Stimulated activated CD4-positive, alpha-beta T cell treated with anti-CD3 and anti-CD28 coated beads, Interleukin-4, amount 100 ng/mL, for 24 hours (primary cell): ENCODE measurements around the gene ATPAF1.
A peak's percentile ranks its signal among the peaks of the same experiment; 100 is the strongest.

ENCODE experiments used
- DNase-seq: peaks from one replicate; pipeline ENCODE4 v3.0.0-alpha.2; 2020

Gene ATPAF1

GRCh38 chr1:46613661-46614603 lies 54.2 kb downstream of the ATPAF1 start:
- peak; percentile 33 for DNase-seq

- DNase-seq, result no peak
Observed at GRCh38 chr1:46612937-46613660, 55.1 kb downstream of the ATPAF1 start.

DNA sequence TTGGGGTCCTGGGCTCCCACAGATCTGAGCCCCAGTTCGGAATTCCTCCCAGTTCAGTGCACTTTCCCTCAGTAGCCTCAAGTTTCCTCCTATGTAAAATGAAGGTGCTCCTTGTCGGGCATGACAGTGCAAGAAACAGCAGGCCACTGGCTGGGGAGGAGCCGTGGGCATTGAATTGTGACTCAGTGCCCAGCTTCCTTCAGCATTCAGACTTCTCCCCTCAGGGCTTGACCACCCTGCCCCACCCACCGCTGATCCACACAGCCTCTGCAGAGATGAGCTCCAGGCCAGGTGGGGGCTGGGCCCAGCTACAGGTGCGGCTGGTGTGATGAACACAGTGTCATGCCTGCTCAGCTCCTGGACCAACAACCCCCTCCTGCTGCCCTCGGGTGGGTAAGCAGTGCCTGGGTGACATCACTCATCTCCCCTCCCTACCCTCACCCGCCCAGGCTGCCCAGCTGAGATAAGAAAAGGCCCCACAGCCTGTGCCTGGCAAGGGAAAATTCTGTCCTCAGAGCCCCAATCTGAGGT lies 56.4 kb downstream of the ATPAF1 start:
- no peak for DNase-seq

DNA sequence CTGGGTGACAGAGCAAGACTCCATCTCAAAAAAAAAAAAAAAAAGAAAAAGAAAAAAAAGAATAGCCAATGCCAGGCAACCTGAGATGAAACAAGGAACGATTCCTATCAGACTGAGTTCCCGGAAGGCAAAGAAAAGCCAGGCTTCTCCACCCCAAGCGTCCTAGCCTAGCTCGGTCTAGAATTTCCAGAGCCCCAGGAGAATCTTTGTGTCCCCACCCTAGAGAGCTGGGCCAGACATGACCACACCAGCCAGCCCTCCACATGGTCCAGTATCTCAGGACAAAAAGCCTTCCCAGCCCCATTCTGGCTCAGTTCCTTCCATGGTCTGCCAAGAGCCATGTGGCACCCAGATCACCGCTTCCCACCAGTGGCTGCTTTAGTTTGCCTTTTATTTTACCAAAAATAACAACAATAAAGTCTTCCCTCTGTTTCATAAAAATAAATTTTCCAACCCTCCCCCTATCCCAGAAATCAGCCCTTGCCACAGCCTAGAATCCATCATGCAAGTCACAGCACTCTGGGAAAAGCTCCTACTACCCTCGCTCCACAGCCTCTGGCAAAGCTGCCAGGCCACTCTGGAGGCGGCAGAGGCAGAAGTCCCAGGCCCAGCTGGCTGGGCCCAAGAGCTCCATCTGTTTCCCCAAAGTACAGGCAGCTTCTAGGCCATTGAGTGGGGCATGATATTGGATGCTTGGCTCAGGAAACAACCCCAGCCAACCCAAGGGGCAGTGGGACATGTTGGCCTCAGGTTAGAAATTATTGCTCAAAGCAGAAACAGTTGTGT lies 60.6 kb downstream of the ATPAF1 start:
- DNase-seq, result no peak

DNA sequence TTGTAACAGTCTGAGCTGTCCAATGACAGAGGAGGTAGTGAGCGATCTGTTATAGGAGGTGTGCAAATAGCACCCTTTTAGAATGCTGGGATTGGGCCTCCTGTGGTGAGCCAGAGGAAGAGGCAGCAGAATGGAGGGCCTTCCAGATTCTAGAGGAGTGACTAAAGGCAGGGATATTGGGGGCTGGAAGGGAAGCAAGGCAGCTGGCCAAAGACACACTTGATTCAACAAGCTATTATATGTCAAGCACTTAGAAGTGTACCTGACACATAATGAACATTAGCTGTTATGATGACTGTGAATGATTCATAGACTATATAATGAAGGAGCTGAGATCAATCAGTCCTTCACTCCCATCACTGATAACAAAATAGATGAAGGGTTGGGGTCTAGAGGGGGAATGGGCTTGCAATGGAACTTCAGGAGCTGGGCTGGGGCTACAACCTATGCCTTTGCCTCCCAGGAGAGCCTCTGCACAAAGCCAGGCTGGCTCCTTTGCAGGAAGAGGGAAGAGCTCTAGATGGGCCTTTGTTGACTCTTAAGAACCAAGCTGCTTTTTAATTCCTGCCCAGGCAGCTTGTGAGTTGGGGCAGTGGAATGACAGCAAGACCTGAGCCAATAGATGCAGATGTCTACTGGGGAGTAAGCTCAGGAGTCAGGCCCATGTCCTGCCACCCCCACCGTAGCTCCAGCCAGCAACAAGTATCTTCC lies 61.8 kb downstream of the ATPAF1 start:
- DNase-seq, result no peak

DNA sequence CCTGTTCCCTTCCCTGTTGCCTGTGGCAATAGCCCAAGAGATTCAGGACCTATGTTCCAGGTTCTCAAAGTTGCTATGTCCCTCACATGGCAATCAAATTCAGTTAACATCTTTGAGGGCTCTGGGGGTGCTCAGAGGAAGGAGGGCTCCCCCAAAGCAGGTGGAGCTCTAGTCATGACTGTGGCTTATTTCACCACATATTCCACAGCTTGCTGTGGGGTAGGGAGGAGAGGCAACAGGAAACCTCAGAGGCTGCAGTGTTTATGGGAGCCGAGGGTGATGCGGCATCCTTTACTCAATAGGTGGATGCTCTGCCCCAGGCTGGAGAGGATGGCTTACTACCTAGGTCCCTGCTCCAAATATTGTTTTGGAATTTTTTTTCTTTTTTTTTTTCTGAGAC lies 62.9 kb downstream of the ATPAF1 start:
- DNase-seq, result no peak

DNA sequence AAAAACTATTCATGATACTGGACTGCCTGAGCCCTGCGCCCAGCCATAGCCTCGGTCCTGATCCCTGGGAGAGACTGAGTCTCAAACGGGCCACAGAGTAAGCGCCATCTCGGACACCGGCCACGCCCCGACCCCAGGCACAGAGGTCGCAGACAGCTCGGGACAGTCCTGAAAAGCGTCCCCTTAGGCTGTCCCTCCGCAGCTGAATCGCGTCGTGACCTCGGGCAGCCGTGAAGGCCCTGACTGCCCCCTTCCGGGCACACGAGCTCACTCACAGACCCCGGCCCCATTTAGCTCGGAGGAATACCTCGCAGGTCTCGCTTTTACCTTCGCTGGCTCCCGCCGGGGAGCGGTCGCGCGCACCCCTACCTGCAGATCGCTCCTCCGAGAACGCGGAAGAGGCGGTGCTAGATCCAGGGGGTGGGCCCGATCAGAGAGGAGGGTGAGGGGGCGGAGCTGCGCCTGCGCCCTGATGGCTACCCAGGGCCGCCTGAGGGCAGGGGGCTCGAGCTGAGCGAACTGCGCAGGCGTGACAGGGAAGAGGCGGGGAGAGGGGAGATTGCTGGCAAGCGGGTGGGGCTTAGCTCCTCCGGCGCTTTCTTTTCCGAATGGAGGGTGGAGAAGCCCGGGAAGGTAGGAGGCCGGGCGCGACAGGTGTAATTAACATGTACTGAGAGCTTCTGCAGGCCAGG lies 64.2 kb downstream of the ATPAF1 start, which contains the start of gene MKNK1:
Gene MKNK1, minus strand, starts transcription at position 411 of the 692 bp plus-strand sequence. CDS start 20,941 bp downstream, outside the sequence.
- peak; percentile 98 for DNase-seq

- no peak for DNase-seq
Observed at GRCh38 chr1:46603481-46603857, 64.7 kb downstream of the ATPAF1 start.

DNA sequence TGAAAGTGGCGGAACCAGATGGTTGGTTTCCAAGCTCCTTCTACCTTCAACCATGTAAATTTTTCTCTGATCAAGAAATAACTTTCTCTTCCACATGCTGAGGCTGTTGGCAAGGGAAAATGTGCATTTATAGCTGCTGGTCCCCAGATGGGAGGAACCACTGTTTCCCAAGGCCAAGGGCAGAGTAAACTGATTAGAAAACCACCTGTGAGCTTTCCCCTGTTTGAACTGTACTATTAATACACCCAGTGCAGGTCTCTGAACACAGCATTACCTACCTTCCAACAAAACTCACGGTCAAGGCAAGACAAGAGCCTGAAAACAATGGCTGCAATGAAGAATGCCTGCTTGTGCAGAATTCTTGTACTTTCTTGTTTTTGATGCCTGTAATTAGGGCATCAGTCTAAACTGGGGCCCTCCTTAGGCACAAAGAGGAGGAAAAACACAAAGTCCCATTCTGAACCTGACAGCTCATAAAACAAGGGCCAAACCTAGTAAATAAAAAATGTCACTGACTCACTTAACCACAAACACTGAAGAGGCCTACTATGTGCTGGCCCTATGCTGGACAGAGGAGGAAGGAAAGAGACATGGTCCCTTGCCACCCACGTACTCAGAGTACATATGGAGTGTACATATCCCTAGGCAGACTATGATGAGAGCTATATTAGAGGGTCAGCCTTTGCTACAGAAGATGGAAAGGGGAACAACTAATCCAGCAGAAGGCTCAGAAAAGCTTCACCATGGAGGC lies 66.7 kb downstream of the ATPAF1 start:
- DNase-seq, result no peak

DNA sequence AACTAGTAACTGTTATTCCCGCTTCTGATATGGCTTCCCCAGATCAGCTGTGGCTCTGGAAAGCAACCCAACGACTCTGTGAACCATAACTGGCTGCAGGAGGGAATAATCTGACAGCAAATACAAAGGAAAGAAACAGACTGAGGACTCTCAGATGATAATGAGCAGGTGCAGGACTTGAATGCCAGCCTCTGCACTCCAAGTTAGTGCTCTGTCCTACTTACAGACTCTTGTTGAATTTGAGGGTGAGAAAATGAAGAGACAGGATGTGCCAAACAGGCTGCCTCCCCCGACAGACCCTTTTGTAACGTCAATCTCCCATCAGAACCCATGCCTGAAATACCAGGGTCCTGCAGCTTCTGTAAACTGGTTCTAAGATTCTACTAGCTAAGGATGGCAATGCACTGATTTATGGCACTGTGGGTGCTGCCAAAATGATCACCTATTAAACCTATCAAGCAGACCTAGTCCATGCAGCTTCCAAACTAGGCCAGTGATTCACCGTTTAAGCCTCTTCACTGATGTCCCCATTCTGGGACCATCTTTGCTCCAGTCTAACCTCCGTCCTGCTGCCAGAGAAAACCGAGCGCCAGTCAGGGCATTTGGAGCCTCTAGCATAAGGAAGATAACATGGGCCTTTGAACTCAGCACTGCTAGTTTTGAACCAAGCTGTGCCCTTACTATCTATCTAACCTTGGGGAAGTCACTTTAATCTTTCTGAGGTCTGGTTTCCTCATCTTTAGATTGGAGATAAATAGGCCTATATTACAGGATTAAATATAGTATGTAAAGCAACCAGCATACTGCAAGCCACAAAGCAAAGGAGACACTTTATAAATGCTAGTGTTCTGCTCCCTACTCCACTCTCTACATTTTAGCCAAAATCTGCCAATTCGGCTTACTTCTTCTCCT lies 68.8 kb downstream of the ATPAF1 start:
- no peak for DNase-seq

DNA sequence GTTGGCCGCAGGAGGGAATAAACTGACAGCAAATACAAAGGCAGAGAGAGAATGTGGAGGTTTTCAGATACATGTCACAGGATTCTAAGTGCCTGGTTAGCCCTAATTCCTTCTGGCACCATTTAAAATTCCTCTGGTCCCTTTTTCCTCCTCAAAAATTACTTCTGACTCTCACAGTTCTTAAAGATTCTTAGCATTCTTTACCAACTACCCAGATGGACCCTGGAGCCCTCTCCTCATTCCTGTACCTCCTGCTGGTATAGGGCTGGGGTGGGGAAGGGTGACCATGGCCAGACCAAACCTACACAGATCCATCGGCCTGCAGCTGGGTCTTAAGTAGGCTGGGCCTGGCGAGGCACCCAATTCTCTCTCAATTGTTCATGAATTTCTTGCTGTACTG lies 71.3 kb downstream of the ATPAF1 start:
- DNase-seq, result no peak

- no peak for DNase-seq
Observed at GRCh38 chr1:46596036-46596435, 72.1 kb downstream of the ATPAF1 start.

GRCh38 chr1:46595127-46595526 lies 73.0 kb downstream of the ATPAF1 start:
- DNase-seq, result no peak

GRCh38 chr1:46594063-46594462 lies 74.1 kb downstream of the ATPAF1 start:
- no peak for DNase-seq

DNA sequence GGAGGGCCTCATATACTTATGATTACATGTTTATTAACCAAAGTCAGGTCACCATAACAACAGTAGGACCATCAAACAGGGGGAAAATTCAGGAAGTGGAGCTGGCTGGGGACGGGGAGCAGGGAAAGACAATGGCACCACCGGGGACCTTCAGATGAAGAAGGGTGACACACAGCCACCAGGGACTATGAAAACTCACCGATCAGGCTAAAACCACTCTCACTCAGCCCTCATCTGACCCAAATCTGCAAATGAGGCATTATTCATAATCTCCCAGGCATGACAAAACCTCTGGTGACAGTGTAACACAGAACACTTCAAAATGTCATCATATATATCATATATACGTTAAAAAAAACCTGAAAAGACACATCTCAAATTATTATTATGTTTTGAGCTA lies 75.3 kb downstream of the ATPAF1 start:
- no peak for DNase-seq

- no peak for DNase-seq
Observed at GRCh38 chr1:46589529-46589928, 78.6 kb downstream of the ATPAF1 start.

GRCh38 chr1:46587069-46587468 lies 81.1 kb downstream of the ATPAF1 start:
- DNase-seq, result no peak

GRCh38 chr1:46585312-46585938 lies 82.7 kb downstream of the ATPAF1 start:
- no peak for DNase-seq

DNA sequence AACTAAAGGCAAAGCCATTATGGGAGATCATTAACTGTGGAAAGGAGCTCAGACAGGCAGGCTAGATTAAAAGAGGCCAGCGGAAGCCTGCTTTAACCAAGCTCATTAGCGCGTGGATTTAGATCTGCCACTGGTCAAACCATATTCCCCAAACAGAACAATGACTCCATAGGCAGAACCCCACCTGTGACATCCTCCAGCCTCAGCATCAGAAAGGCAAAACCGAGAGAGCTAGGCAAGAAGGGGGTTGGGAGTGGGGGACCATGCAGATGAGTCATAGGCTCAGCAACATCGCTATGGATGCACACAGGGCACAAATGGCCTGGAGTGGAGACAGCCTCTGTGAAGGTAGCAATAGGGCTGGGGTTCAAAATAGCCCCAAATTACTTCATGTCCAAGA lies 84.7 kb downstream of the ATPAF1 start:
- DNase-seq, result no peak
